ENCODE measurements around the gene FALEC.

Gene FALEC

DNA sequence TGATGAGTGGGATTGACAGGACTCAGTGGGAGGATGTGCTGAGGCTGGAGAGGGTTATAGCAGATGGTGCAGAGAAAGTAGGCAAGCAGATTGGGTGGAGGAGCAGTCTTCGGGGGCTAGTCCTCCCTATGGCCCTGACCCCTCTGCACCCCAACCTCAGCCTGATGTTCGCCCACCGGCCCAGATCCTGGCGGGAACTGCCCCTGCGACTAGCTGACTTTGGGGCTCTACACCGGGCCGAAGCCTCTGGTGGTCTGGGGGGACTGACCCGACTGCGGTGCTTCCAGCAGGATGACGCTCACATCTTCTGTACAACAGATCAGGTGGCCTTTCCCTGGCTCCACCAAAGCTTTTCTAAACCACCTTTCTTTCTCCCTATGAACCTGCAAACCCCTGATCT is 17.2 kb upstream of the FALEC start:
- TF ChIP-seq, protein P1, sequence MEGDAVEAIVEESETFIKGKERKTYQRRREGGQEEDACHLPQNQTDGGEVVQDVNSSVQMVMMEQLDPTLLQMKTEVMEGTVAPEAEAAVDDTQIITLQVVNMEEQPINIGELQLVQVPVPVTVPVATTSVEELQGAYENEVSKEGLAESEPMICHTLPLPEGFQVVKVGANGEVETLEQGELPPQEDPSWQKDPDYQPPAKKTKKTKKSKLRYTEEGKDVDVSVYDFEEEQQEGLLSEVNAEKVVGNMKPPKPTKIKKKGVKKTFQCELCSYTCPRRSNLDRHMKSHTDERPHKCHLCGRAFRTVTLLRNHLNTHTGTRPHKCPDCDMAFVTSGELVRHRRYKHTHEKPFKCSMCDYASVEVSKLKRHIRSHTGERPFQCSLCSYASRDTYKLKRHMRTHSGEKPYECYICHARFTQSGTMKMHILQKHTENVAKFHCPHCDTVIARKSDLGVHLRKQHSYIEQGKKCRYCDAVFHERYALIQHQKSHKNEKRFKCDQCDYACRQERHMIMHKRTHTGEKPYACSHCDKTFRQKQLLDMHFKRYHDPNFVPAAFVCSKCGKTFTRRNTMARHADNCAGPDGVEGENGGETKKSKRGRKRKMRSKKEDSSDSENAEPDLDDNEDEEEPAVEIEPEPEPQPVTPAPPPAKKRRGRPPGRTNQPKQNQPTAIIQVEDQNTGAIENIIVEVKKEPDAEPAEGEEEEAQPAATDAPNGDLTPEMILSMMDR (IDR thresholded peaks at IDR 0.05; ENCODE audit: low read depth, low read length): no peak
- Histone ChIP-seq H3K36me3 (peaks cover 91% of the 10 kb centered on the region), H3K27me3 (ENCODE audit: insufficient read depth, low read depth, severe bottlenecking) (no peaks in the 10 kb centered on the region), H3K9me3 (ENCODE audit: severe bottlenecking) (no peaks in the 10 kb centered on the region), H3K4me3 (ENCODE audit: low read depth, low read length) (no peak overlapping the region), H3K27ac (no peak overlapping the region)
- DNase-seq: no peak

DNA sequence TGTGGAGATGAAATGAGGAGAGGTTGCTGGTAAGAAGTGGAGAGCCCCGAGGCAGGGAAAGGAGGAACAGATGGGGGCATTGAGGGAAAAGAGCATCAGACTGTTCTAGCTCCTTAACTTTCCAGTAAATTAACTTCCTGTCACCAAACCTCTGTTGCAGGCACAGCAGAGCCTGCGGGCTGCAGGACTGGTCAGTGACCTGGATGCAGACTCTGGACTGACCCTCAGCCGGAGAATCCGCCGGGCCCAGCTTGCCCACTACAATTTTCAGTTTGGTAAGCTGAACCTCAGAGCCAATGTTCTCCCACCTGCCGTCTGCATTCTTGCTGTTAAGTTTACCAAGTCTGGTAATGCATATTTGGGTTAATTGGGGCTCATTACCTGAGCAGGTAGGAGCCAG is 10.1 kb upstream of the FALEC start:
- TF ChIP-seq, protein P1 (IDR thresholded peaks at IDR 0.05; ENCODE audit: low read depth, low read length): no peak
- H3K9me3 ChIP-seq (ENCODE audit: severe bottlenecking): no peaks in the 10 kb centered on the region
- no peak overlapping the region for H3K4me3 ChIP-seq (ENCODE audit: low read depth, low read length)
- DNase-seq: no peak
- no peaks in the 10 kb centered on the region for H3K27me3 ChIP-seq (ENCODE audit: insufficient read depth, low read depth, severe bottlenecking)
- peaks cover 64% of the 10 kb centered on the region for H3K36me3 ChIP-seq
- H3K27ac ChIP-seq: no peak overlapping the region

DNA sequence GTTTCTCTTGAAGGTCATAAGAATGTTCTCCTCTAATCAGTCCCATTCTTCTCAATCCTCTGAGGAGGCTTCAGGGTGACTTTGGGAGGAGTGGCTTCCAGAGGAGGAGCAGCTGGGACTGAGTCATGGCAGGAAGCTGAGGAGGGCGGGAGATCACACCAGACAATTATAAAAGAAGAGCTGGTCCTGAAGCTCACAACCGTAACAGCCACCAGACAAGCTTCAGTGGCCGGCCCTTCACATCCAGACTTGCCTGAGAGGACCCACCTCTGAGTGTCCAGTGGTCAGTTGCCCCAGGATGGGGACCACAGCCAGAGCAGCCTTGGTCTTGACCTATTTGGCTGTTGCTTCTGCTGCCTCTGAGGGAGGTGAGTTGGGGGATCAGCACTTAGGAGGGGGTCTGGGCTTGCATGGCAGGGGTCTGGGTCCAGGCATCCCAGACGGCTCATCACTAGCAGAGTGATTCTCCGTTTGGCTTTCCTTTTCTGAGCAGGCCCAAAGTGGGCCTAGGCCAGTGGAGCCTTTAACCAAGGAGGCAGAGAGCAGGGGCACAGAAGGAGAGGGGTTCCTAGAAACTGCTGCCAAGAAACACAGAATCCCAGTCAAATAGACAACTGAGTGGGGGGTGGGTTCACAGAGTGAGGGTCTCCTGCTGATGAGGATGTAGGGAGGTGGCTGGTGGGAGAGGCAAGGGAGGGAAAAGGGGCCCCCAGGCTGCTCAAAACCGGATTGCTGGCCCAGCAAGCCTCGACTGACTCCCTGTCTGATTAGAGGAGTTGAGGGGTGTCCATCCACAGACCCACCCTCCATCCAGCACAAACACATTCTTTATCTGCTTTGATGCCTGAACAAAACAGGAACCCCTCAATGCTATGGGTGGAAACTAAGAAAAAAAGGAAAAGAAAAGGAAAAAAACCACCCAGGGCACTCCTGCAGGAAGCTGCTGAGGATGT is 7.4 kb upstream of the FALEC start, which contains the start of gene ECM1:
Gene ECM1 (plus strand): TSS at position 198 of the 953 bp plus-strand sequence. CDS start 101 bp downstream, at position 299.
- TF ChIP-seq, protein P1 (IDR thresholded peaks at IDR 0.05; ENCODE audit: low read depth, low read length): no peak
- Histone ChIP-seq H3K9me3 (ENCODE audit: severe bottlenecking) (no peaks in the 10 kb centered on the region), H3K27me3 (ENCODE audit: insufficient read depth, low read depth, severe bottlenecking) (no peaks in the 10 kb centered on the region), H3K36me3 (peaks cover 43% of the 10 kb centered on the region), H3K4me3 (ENCODE audit: low read depth, low read length) (no peak within 1 kb of the TSS), H3K27ac (no peak within 1 kb of the TSS)
- DNase-seq: no peak

DNA sequence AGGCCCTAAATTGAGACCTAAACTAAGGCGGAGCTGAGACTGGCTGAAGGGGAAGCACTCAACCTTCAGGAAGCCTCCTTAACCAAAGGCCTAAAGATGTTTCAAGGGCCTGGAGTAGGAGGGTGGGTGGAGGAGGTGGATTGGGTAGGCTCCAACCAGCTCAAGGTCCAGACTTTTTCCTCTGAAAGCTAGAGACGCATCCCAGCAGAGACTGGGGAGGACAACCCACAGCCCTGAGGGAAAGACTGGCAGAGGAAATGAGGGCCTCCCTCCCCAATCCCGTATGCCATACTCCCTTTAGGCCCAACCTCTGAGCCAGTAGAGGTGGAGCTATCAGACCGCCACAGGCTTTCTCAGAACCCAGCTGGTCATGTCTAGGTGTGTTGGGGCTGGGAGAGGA is 6.6 kb upstream of the FALEC start:
- H3K36me3 ChIP-seq: peaks cover 41% of the 10 kb centered on the region

DNA sequence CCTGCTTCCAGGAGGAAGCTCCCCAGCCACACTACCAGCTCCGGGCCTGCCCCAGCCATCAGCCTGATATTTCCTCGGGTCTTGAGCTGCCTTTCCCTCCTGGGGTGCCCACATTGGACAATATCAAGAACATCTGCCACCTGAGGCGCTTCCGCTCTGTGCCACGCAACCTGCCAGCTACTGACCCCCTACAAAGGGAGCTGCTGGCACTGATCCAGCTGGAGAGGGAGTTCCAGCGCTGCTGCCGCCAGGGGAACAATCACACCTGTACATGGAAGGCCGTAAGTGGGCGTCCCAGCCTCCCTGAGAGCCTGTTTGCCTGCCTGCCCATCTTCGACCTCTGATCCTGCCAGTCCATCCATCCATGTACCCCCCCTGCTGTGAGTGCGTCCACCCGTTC is 4.0 kb upstream of the FALEC start:
- TF ChIP-seq, protein P1 (IDR thresholded peaks at IDR 0.05; ENCODE audit: low read depth, low read length): no peak
- no peak overlapping the region for H3K27ac ChIP-seq
- no peak overlapping the region for H3K4me3 ChIP-seq (ENCODE audit: low read depth, low read length)
- no peak for DNase-seq
- no peaks in the 10 kb centered on the region for H3K9me3 ChIP-seq (ENCODE audit: severe bottlenecking)
- H3K36me3 ChIP-seq: peaks cover 15% of the 10 kb centered on the region
- H3K27me3 ChIP-seq (ENCODE audit: insufficient read depth, low read depth, severe bottlenecking): no peaks in the 10 kb centered on the region

More for the DNA sequence above, 6.6 kb upstream of the FALEC start:
- H3K27me3 ChIP-seq (ENCODE audit: insufficient read depth, low read depth, severe bottlenecking): no peaks in the 10 kb centered on the region
- H3K27ac ChIP-seq: no peak overlapping the region
- no peaks in the 10 kb centered on the region for H3K9me3 ChIP-seq (ENCODE audit: severe bottlenecking)
- no peak overlapping the region for H3K4me3 ChIP-seq (ENCODE audit: low read depth, low read length)
- TF ChIP-seq, protein P1 (IDR thresholded peaks at IDR 0.05; ENCODE audit: low read depth, low read length): no peak
- DNase-seq: no peak
